ENCODE measurements around the gene CPNE4. TPM values are rescaled to one million over a fixed set of nuclear protein-coding genes. Genes with fewer than 3 reads are reported as not detected.

CPNE4 gene
- total RNA-seq, 4 donors from 2014 or later = not detected

DNA sequence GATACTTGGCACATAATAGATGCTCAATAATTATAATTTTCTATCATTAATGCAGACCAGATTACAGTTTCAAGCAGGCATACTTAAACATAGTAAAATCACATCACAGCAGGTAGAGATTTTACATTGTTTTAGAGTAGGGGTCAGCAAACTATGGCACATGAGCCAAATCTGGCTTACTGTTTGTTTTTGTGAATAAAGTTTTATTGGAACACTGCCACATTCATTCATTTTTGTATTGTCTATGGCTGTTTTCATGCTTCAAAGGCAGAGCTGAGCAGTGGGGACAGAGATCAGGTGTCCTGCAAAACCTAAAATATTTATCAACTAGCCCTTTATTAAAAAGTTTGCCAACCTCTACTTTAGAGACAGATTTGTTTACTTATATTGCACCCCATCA is 342.5 kb downstream of the CPNE4 start:
- intact Hi-C loops (cut with DNase I; ENCODE audit: low total_unique reads) (no loop called here), in situ Hi-C loops (cut with MboI; ENCODE audit: low sequenced_read_pairs in 4 of 4) (no loop called here)
- H3K36me3 ChIP-seq = no peaks in the 10 kb centered on the region
- H3K9me3 ChIP-seq = no peaks in the 10 kb centered on the region
- no peaks in the 10 kb centered on the region for H3K4me1 ChIP-seq
- H3K27ac ChIP-seq = no peak overlapping the region
- no peaks in the 10 kb centered on the region for H3K27me3 ChIP-seq
- TF ChIP-seq, protein P1, sequence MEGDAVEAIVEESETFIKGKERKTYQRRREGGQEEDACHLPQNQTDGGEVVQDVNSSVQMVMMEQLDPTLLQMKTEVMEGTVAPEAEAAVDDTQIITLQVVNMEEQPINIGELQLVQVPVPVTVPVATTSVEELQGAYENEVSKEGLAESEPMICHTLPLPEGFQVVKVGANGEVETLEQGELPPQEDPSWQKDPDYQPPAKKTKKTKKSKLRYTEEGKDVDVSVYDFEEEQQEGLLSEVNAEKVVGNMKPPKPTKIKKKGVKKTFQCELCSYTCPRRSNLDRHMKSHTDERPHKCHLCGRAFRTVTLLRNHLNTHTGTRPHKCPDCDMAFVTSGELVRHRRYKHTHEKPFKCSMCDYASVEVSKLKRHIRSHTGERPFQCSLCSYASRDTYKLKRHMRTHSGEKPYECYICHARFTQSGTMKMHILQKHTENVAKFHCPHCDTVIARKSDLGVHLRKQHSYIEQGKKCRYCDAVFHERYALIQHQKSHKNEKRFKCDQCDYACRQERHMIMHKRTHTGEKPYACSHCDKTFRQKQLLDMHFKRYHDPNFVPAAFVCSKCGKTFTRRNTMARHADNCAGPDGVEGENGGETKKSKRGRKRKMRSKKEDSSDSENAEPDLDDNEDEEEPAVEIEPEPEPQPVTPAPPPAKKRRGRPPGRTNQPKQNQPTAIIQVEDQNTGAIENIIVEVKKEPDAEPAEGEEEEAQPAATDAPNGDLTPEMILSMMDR (IDR thresholded peaks at IDR 0.05 in 4 of 5, conservative IDR thresholded peaks at IDR 0.05 in 1 of 5) = no peak
- no peak for TF ChIP-seq POLR2A (IDR thresholded peaks at IDR 0.05)
- no peak for DNase-seq
- ATAC-seq = no peak
- H3K4me3 ChIP-seq = no peak overlapping the region

DNA sequence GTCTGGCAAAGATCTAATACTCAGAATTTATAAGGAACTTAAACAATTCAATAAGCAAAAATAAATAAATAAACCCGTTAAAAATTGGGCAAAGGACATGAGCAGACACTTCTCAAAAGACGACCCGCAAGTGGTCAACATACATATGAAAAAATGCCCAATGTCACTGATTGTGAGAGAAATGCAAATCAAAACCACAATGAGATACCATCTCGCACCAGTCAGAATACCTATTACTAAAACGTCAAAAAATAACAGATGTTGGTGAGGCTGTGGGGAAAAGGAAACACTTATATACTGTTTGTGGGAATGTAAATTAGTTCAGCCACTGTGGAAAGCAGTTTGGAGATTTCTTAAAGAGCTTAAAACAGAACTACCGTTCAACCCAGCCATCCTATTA is 344.0 kb downstream of the CPNE4 start:
- no peak for ATAC-seq
- no peak for DNase-seq
- Histone ChIP-seq H3K4me1 (no peaks in the 10 kb centered on the region), H3K27ac (no peak overlapping the region), H3K4me3 (no peak overlapping the region), H3K9me3 (no peaks in the 10 kb centered on the region), H3K27me3 (no peaks in the 10 kb centered on the region), H3K36me3 (no peaks in the 10 kb centered on the region)
- in situ Hi-C loops (cut with MboI; ENCODE audit: low sequenced_read_pairs in 4 of 4) = no loop called here
- TF ChIP-seq, protein P1 (IDR thresholded peaks at IDR 0.05 in 4 of 5, conservative IDR thresholded peaks at IDR 0.05 in 1 of 5) = no peak
- TF ChIP-seq POLR2A (IDR thresholded peaks at IDR 0.05) = no peak
- intact Hi-C loops (cut with DNase I; ENCODE audit: low total_unique reads) = no loop called here

DNA sequence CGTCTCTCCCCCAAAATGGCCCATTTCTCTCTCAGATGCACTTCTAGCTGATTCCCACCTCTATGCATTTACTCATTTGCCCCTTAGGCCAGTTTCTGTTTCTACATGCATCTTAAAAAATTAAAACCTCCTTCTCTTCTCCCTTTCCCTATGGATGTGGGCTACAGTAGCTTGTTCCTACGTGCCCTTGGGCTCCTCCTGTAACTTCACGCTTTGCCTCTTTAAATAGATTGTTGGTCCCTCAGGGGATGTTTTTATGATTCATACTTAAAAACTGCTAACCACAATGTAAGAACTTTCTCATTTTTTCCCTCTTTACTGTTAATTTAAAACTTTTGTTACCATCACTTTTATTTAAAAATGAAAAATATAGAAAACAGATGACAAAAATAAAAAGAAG is 346.4 kb downstream of the CPNE4 start:
- no peak for TF ChIP-seq POLR2A (IDR thresholded peaks at IDR 0.05)
- TF ChIP-seq, protein P1 (IDR thresholded peaks at IDR 0.05 in 4 of 5, conservative IDR thresholded peaks at IDR 0.05 in 1 of 5) = no peak
- no peaks in the 10 kb centered on the region for H3K27me3 ChIP-seq
- intact Hi-C loops (cut with DNase I; ENCODE audit: low total_unique reads) (no loop called here), in situ Hi-C loops (cut with MboI; ENCODE audit: low sequenced_read_pairs in 4 of 4) (no loop called here)
- H3K4me1 ChIP-seq = no peaks in the 10 kb centered on the region
- ATAC-seq (no peak), DNase-seq (no peak)
- H3K36me3 ChIP-seq = no peaks in the 10 kb centered on the region
- no peaks in the 10 kb centered on the region for H3K9me3 ChIP-seq
- no peak overlapping the region for H3K27ac ChIP-seq
- H3K4me3 ChIP-seq = no peak overlapping the region

DNA sequence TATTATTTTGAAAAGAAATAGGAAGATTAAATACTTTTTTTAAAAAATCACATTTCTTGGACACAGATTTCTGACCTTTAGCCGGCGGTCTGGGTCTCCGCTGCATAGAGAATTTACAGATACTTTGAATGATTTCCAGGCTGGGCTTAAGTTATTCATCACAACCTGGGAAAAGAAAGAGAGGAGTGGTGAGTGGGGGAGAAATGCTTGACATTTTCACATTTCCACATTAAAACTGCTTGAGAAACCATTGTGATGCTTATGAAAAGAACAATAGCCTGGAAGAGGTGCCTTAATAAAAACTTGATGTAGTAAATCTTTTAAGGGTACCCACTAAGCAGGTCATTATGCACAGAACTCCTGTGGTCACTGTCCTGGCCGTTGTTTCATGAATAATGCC is 365.2 kb downstream of the CPNE4 start:
- no peaks in the 10 kb centered on the region for H3K27me3 ChIP-seq
- TF ChIP-seq POLR2A (IDR thresholded peaks at IDR 0.05) = no peak
- TF ChIP-seq, protein P1 (IDR thresholded peaks at IDR 0.05 in 4 of 5, conservative IDR thresholded peaks at IDR 0.05 in 1 of 5) = no peak
- H3K9me3 ChIP-seq = no peaks in the 10 kb centered on the region
- H3K4me3 ChIP-seq = no peak overlapping the region
- no peak for DNase-seq
- intact Hi-C loops (cut with DNase I; ENCODE audit: low total_unique reads) = no loop called here
- H3K4me1 ChIP-seq = no peaks in the 10 kb centered on the region
- in situ Hi-C loops (cut with MboI; ENCODE audit: low sequenced_read_pairs in 4 of 4) = no loop called here
- no peaks in the 10 kb centered on the region for H3K36me3 ChIP-seq
- no peak overlapping the region for H3K27ac ChIP-seq
- no peak for ATAC-seq

DNA sequence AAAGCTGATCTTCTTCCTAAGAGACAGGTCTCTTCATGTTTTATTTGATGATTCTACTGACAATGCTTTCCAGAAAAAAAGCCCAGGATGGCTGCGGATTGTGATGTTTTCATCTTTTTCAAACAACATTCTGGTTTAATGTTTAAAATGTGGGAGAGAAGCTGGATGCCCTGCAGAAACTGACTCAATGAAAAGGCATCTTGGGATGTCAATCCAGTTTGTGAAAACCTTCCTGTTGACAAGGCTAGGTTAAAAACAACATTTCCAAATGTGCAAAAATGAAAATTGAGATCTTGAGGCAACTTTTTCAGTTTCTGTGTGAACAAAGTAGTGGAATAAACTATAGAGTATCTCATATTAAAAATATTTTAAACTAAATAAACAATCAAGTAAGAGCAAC is 376.0 kb downstream of the CPNE4 start:
- H3K4me3 ChIP-seq = no peak overlapping the region
- H3K27me3 ChIP-seq = no peaks in the 10 kb centered on the region
- TF ChIP-seq, protein P1 (IDR thresholded peaks at IDR 0.05 in 4 of 5, conservative IDR thresholded peaks at IDR 0.05 in 1 of 5) = no peak
- TF ChIP-seq POLR2A (IDR thresholded peaks at IDR 0.05) = no peak
- no peak for DNase-seq
- in situ Hi-C loops (cut with MboI; ENCODE audit: low sequenced_read_pairs in 4 of 4) (no loop called here), intact Hi-C loops (cut with DNase I; ENCODE audit: low total_unique reads) (no loop called here)
- no peak for ATAC-seq
- H3K36me3 ChIP-seq = no peaks in the 10 kb centered on the region
- no peak overlapping the region for H3K27ac ChIP-seq
- H3K9me3 ChIP-seq = no peaks in the 10 kb centered on the region
- no peaks in the 10 kb centered on the region for H3K4me1 ChIP-seq
